ENCODE measurements around the gene CHST11.

Gene CHST11

GRCh38 chr12:104588047-104588920, 131.5 kb downstream of the CHST11 start:
- H4K20me1 ChIP-seq (ENCODE audit: low read depth, low read length), result no peaks in the 10 kb centered on the region

GRCh38 chr12:104588921-104589590, 132.3 kb downstream of the CHST11 start:
- H3K79me2 ChIP-seq (ENCODE audit: insufficient read depth, low read length), result no peaks in the 10 kb centered on the region
- no peak overlapping the region for H3K4me3 ChIP-seq (ENCODE audit: insufficient read depth, low read length, poor library complexity, severe bottlenecking)
- H3F3A ChIP-seq (ENCODE audit: insufficient read depth), result no peaks in the 10 kb centered on the region
- TF ChIP-seq EZH2phosphoT487 (conservative IDR thresholded peaks at IDR 0.05; ENCODE audit: low read length) (no peak), CTCF (IDR thresholded peaks at IDR 0.05; ENCODE audit: insufficient read depth, low read length, poor library complexity, severe bottlenecking) (no peak)
- H3K9me2 ChIP-seq (replicated peaks; ENCODE audit: insufficient read depth, low read length), result no peaks in the 10 kb centered on the region
- no peak overlapping the region for H3K27ac ChIP-seq (ENCODE audit: low read depth, low read length)
- no peak overlapping the region for H2AFZ ChIP-seq (ENCODE audit: low read depth, low read length, severe bottlenecking)
- H3K9ac ChIP-seq (ENCODE audit: low read length), result no peak overlapping the region
- H3K36me3 ChIP-seq (ENCODE audit: low read length), result no peaks in the 10 kb centered on the region
- H3K4me2 ChIP-seq (ENCODE audit: low read depth, low read length, poor library complexity, severe bottlenecking), result no peak overlapping the region
- H4K20me1 ChIP-seq (ENCODE audit: low read depth, low read length), result no peaks in the 10 kb centered on the region
- no peaks in the 10 kb centered on the region for H3K27me3 ChIP-seq (ENCODE audit: low read length)
- H3K9me3 ChIP-seq (ENCODE audit: insufficient read depth, low read length), result no peaks in the 10 kb centered on the region

More at GRCh38 chr12:104588047-104588920, 131.5 kb downstream of the CHST11 start:
- TF ChIP-seq CTCF (IDR thresholded peaks at IDR 0.05; ENCODE audit: insufficient read depth, low read length, poor library complexity, severe bottlenecking), result no peak
- no peak for TF ChIP-seq EZH2phosphoT487 (conservative IDR thresholded peaks at IDR 0.05; ENCODE audit: low read length)
- Histone ChIP-seq H3K36me3 (ENCODE audit: low read length) (no peaks in the 10 kb centered on the region), H3K4me2 (ENCODE audit: low read depth, low read length, poor library complexity, severe bottlenecking) (no peak overlapping the region), H3K9ac (ENCODE audit: low read length) (no peak overlapping the region), H3K9me3 (ENCODE audit: insufficient read depth, low read length) (no peaks in the 10 kb centered on the region), H3K9me2 (replicated peaks; ENCODE audit: insufficient read depth, low read length) (no peaks in the 10 kb centered on the region), H3K27me3 (ENCODE audit: low read length) (no peaks in the 10 kb centered on the region), H2AFZ (ENCODE audit: low read depth, low read length, severe bottlenecking) (no peak overlapping the region), H3K27ac (ENCODE audit: low read depth, low read length) (no peak overlapping the region), H3K79me2 (ENCODE audit: insufficient read depth, low read length) (no peaks in the 10 kb centered on the region), H3F3A (ENCODE audit: insufficient read depth) (no peaks in the 10 kb centered on the region), H3K4me3 (ENCODE audit: insufficient read depth, low read length, poor library complexity, severe bottlenecking) (no peak overlapping the region)

GRCh38 chr12:104590022-104590421, 133.3 kb downstream of the CHST11 start:
- Histone ChIP-seq H3K9me2 (replicated peaks; ENCODE audit: insufficient read depth, low read length) (no peaks in the 10 kb centered on the region), H3K36me3 (ENCODE audit: low read length) (no peaks in the 10 kb centered on the region), H3K4me2 (ENCODE audit: low read depth, low read length, poor library complexity, severe bottlenecking) (no peak overlapping the region), H3K9ac (ENCODE audit: low read length) (no peak overlapping the region), H3K79me2 (ENCODE audit: insufficient read depth, low read length) (no peaks in the 10 kb centered on the region), H3K27ac (ENCODE audit: low read depth, low read length) (no peak overlapping the region), H4K20me1 (ENCODE audit: low read depth, low read length) (no peaks in the 10 kb centered on the region), H3K27me3 (ENCODE audit: low read length) (no peaks in the 10 kb centered on the region), H3K9me3 (ENCODE audit: insufficient read depth, low read length) (no peaks in the 10 kb centered on the region), H3F3A (ENCODE audit: insufficient read depth) (no peaks in the 10 kb centered on the region), H3K4me3 (ENCODE audit: insufficient read depth, low read length, poor library complexity, severe bottlenecking) (no peak overlapping the region), H2AFZ (ENCODE audit: low read depth, low read length, severe bottlenecking) (no peak overlapping the region)
- TF ChIP-seq EZH2phosphoT487 (conservative IDR thresholded peaks at IDR 0.05; ENCODE audit: low read length), result no peak
- no peak for TF ChIP-seq CTCF (IDR thresholded peaks at IDR 0.05; ENCODE audit: insufficient read depth, low read length, poor library complexity, severe bottlenecking)
